IMR-90 (cell line): ENCODE data around the gene NAGK.

ENCODE experiments used
- CEBPB ChIP-seq: IDR thresholded peaks from 2 replicates; pipeline ENCODE4 v1.6.1; 2012; ENCODE audit warnings: low read depth, low read length, improper control_type of control experiment
- CHD1 ChIP-seq: IDR thresholded peaks from 2 replicates; pipeline ENCODE4 v1.6.1; 2012; ENCODE audit warnings: low read depth, low read length, improper control_type of control experiment
- MXI1 ChIP-seq: IDR thresholded peaks from 2 replicates; pipeline ENCODE4 v1.6.1; 2012; ENCODE audit warnings: low read depth, mild to moderate bottlenecking, low read length, moderate library complexity, borderline replicate concordance
- NFE2L2 ChIP-seq: fragments of 150-350 bp; IDR thresholded peaks from 2 replicates; pipeline ENCODE4 v1.6.1; 2016; ENCODE audit warnings: low read depth, mild to moderate bottlenecking, low read length
- POLR2A ChIP-seq: IDR thresholded peaks from 2 replicates; pipeline ENCODE4 v1.6.1; 2012; ENCODE audit warnings: mild to moderate bottlenecking, low read depth, low read length
- RCOR1 ChIP-seq: IDR thresholded peaks from 2 replicates; pipeline ENCODE4 v1.6.1; 2012; ENCODE audit warnings: mild to moderate bottlenecking, low read length, improper control_type of control experiment; ENCODE audit not compliant: insufficient replicate concordance
- RFX5 ChIP-seq: IDR thresholded peaks from 2 replicates; pipeline ENCODE4 v1.8.0; 2012; ENCODE audit warnings: low read depth, mild to moderate bottlenecking, low read length, moderate library complexity
- TF ChIP-seq, protein P1 (sequence below): conservative IDR thresholded peaks from 2 replicates; pipeline ENCODE4 v1.5.1; 2012; ENCODE audit warnings: mild to moderate bottlenecking, low read depth, low read length, improper control_type of control experiment
- TF ChIP-seq, protein P2 (sequence below): fragments of 150-350 bp; IDR thresholded peaks from 2 replicates; pipeline ENCODE4 v1.6.1; 2017; ENCODE audit warnings: mild to moderate bottlenecking, antibody characterized with exemption, low read length, low read depth

DNA sequence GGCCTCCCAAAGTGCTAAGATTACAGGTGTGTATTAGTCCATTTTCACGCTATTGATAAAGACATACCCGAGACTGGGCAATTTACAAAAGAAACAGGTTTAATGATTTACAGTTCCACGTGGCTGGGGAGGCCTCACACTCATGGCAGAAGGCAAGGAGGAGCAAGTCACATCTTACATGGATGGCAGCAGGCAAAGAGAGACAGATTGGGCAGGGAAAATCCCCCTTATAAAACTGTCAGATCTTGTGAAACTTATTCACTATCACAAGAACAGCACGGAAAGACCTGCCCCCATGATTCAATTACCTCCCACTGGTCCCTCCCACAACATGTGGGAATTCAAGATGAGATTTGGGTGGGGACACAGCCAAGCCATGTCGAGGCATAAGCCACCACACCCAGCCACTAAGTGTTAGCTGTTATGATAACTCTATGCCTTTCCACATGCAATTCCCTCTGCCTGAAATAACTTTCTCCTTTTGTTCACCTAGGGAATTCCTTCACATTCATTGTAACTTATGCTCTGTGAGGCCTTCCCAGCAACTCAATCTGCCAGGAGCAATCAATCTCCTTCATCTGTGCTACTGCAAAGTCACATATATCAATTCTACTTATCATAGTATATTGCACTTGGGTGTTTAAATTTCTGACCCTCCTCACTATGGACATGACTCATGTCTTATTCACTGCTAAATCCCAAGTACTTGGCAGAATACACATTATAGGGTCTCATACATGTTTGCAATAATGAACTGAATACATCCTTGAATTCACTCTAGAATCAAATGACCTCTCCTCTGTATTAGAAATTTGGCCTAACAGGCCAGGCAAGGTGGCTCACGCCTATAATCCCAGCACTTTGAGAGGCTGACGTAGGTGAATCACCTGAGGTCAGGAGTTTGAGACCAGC is 54.2 kb downstream of the NAGK start:
- TF ChIP-seq NFE2L2 (no peak), POLR2A (no peak), CEBPB (no peak), MXI1 (no peak), RCOR1 (no peak), CHD1 (no peak), RFX5 (no peak)
- TF ChIP-seq, protein P1, sequence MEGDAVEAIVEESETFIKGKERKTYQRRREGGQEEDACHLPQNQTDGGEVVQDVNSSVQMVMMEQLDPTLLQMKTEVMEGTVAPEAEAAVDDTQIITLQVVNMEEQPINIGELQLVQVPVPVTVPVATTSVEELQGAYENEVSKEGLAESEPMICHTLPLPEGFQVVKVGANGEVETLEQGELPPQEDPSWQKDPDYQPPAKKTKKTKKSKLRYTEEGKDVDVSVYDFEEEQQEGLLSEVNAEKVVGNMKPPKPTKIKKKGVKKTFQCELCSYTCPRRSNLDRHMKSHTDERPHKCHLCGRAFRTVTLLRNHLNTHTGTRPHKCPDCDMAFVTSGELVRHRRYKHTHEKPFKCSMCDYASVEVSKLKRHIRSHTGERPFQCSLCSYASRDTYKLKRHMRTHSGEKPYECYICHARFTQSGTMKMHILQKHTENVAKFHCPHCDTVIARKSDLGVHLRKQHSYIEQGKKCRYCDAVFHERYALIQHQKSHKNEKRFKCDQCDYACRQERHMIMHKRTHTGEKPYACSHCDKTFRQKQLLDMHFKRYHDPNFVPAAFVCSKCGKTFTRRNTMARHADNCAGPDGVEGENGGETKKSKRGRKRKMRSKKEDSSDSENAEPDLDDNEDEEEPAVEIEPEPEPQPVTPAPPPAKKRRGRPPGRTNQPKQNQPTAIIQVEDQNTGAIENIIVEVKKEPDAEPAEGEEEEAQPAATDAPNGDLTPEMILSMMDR: no peak
- TF ChIP-seq, protein P2, sequence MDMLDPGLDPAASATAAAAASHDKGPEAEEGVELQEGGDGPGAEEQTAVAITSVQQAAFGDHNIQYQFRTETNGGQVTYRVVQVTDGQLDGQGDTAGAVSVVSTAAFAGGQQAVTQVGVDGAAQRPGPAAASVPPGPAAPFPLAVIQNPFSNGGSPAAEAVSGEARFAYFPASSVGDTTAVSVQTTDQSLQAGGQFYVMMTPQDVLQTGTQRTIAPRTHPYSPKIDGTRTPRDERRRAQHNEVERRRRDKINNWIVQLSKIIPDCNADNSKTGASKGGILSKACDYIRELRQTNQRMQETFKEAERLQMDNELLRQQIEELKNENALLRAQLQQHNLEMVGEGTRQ: no peak
